ENCODE data around the gene FBL.
A peak's percentile ranks its signal among the peaks of the same experiment; 100 is the strongest.
"Not testable (repeated sequence)": the region's sequence is repeated elsewhere in the genome, so short reads cannot be mapped to it uniquely, and the experiment has no call there.

Gene FBL

DNA sequence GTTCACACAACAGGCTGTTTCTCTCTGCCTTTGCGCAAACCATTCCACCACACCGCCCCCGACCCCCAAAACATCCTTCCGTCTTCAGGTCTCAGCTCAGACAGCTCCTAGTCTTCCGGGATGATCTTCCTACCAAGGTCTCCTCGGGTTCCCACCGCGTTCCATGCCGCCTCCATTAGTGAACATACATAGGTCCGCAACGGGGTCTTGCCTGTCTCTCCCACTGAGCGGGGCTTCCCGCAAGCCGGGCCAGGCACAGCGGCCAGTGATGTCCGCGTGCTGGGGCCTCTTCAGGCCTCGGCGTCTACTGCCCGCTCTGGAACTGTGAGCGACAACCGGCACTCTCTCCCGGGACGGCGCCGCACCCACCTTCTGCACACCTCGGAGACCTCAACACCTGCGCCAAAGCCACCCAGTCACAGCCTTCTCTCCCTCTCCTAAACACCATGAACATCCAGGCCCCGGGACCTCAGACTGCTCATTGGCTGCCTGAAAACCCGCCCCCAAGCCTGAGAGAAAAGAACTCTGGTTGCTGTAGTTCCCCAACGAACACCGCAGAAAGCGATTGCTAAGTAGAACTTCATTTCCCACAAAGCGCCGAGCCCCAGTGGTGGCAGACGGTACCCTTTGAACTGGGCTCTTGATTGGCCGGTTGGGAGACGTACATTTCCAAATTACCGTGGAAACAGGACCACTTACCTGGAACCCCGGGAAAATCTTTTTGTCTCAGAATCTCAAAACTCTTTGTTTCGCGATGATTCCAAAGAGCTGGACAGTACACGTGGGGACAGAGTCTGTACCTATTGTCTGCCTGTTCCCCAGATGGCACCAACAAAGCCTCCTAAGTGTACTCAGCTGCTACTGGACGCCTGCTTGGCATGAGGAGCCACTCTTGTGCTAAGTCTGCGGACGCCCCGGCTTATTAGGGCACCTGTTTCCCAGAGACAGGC is 21.8 kb downstream of the FBL start:
- DNase-seq (ENCODE audit: low read depth, low spot score) = peak; percentile 97

DNA sequence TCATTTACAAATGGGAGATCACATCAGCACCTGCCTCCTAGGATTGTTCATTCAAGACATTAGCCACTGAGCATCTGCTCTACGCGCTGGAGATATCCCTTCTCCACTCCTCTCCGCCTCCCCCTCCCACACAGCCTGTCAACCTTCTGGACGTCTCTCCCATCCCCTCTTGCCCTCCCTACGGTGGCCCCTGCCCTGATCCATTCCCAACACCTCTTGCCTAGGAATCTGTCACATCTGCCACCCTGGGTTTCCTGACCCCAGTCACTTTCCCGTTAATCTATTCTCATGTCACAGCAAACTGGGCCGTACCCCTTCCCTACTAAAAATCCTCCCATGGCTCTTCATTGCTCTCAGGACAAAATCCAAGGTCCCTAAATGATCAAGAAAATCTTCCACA is 22.5 kb downstream of the FBL start:
- peak; percentile 21 for DNase-seq (ENCODE audit: low read depth, low spot score)

DNA sequence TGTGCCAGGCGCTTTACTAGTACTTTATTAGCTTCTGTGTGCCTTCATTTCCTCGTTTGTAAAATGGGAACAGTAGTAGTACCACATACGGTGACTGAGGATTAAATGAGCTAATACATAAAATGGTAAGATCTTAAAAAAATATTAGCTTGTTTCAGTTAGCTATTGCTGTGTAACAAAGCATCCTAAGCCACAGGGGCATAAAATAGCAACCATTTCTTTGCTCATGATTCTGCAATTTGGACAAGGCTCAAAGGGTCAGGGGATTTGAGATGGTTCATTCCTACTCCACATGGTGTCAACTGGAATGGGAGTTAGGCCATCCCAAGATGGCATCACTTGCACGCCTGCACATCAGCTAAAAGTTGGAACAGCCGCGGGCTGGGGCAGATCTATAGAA is 25.5 kb downstream of the FBL start:
- DNase-seq (ENCODE audit: low read depth, low spot score) = no peak

DNA sequence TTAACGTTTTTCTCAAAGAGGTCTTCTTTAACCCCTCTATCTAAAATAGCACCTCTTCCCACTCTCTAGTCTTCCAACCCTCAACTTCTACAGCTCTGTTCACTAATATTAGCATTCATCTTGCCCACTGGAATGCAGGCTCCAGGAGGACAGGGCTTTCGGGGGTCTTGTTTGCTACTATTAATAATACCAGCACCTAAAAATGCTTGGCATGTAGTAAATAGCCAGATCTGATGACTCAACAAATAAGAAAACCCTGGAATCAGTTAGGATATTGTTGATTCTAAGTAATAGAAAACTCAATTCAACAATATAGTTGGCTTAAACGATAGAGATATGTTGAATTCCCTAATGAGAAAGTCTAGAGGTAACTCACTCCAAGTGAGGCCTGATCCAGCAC is 26.4 kb downstream of the FBL start:
- no peak for DNase-seq (ENCODE audit: low read depth, low spot score)

DNA sequence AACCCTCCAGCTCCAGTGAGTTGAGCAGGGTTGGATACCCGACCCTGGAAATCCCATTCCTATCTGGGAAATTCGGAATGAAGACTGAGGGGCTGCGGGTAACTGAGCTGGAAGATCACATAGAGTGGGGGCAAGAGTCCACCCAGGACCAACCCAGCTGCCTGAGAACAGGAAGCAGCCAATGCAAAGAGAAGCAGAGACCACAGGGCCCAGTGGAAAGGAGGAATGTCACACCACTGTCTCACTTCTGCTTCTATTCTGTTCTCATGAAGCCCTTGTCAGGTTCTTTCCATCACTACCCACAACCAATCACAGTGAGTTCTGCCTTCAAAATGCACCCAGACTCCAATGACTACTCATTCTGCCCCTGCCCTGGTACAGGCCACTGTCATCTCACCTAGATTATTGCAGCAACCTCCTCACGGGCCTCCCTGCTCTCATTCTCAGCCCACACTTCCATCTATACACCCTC is 27.5 kb downstream of the FBL start:
- no peak for DNase-seq (ENCODE audit: low read depth, low spot score)

GRCh38 chr19:39817888-39818561 is 28.2 kb downstream of the FBL start:
- DNase-seq (ENCODE audit: low read depth, low spot score) = no peak

- DNase-seq (ENCODE audit: low read depth, low spot score) = no peak
Observed at GRCh38 chr19:39816287-39817048, 29.7 kb downstream of the FBL start.

GRCh38 chr19:39814595-39814994 is 31.6 kb downstream of the FBL start:
- no peak for DNase-seq (ENCODE audit: low read depth, low spot score)

- DNase-seq (ENCODE audit: low read depth, low spot score) = not testable (repeated sequence)
Observed at GRCh38 chr19:39814111-39814510, 32.1 kb downstream of the FBL start.

DNA sequence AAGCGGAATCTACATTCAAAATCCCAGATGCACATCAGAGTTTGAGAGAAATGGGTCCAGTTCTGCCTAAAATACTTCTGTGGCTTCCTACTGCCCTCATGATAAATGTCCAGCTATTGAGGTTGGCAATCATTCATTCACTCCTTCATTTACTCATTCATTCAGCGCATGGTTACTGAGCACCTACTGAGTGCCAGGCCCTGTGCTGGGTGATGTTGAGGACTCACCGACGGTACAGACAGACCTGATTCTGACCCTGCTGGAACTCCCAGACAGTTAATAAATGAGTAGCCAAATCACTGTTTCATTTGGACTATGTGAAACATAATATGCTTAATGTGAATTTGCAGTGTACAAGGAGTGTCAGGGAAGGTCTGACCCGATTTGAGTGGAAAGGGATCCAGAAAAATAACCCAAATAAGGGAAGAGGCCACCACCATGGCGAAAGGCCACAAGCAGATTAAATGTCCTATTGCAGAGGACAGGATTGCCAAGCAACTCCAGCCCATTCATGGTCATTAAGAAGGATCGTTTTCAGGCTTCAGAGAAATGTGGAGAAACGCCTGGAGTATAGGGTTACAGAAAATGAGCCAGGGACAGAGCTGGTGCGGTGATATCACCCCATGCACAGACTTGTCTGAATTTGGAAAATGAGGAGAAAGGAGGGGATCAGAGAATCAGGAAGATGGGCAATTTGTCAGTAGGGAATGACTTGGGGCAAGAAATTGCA is 32.8 kb downstream of the FBL start:
- no peak for DNase-seq (ENCODE audit: low read depth, low spot score)

- DNase-seq (ENCODE audit: low read depth, low spot score) = no peak
Observed at GRCh38 chr19:39811064-39811463, 35.1 kb downstream of the FBL start.

GRCh38 chr19:39810424-39810823 is 35.8 kb downstream of the FBL start:
- no peak for DNase-seq (ENCODE audit: low read depth, low spot score)

DNA sequence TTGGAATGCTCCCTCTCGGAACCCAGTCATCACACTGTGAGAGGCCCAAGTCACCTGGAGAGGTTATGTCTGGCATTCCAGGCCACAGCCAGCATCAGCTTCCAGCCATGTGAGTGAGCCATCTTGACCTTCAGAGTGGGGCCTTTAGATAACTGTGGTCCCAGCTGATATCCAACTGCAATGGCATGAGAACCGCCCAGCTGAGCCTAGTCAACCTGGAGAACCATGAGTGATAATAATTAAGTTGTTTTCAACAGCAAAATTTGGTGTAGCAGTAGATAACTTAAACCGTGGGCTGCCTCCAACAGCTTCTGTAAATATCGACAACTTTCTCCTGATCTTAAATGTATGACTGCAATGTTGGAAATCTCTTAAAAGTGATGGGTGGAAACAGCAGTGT is 36.8 kb downstream of the FBL start:
- no peak for DNase-seq (ENCODE audit: low read depth, low spot score)

DNA sequence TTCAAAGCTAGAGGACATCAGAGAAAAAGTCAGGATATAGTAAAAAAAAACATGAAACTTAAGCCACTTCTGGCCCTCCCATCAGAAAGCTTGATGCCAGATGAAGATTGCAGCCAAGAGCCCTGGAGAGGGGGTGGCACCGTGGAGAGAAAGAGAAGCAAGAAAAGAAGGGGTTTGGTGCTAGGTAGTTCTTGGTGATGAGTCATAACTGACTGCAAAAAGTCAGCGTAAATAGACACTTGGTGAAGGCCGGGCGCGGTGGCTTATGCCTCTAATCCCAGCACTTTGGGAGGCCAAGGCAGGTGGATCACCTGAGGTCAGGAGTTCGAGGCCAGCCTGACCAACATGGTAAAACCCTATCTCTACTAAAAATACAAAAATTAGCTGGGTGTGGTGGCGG is 37.5 kb downstream of the FBL start:
- DNase-seq (ENCODE audit: low read depth, low spot score) = not testable (repeated sequence)

GRCh38 chr19:39807846-39808364 is 38.3 kb downstream of the FBL start:
- no peak for DNase-seq (ENCODE audit: low read depth, low spot score)

DNA sequence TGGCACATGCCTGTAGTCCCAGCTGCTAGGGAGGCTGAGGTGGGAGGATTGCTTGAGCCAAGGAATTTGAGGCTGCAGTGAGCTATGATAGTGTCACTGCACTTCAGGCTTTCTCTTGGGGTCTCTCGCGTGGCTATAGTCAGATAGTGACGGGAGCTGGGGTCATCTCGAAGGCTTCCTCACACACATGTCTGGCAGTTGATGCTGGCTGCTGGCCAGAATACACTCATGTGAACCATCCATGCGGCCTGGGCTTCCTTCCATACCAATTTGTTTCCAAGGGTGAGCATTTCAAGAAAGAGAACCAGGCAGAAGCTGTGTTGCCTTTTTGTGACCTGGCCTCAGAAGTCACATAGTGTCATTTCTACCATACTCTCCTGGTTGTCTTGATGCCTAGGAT is 41.1 kb downstream of the FBL start:
- DNase-seq (ENCODE audit: low read depth, low spot score) = no peak

GRCh38 chr19:39802958-39803357 is 43.2 kb downstream of the FBL start:
- no peak for DNase-seq (ENCODE audit: low read depth, low spot score)

DNA sequence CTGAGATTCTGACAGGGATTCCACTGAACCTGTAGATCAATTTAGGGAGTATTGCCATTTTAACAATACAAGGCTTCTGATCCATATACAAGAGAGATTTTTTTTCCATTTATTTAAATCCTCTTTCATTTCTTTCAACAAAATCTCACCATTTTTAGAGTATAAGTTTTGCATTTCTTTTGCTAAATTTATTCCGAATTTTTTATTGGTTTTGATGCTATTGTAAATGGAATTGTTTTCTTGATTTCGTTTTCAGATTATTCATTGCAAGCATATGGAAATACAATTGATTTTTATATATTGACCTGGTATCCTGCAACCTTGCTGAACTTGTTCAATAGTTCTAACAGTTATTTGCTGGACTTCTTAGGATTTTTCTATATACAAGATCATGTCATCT is 49.1 kb downstream of the FBL start:
- DNase-seq (ENCODE audit: low read depth, low spot score) = no peak

DNA sequence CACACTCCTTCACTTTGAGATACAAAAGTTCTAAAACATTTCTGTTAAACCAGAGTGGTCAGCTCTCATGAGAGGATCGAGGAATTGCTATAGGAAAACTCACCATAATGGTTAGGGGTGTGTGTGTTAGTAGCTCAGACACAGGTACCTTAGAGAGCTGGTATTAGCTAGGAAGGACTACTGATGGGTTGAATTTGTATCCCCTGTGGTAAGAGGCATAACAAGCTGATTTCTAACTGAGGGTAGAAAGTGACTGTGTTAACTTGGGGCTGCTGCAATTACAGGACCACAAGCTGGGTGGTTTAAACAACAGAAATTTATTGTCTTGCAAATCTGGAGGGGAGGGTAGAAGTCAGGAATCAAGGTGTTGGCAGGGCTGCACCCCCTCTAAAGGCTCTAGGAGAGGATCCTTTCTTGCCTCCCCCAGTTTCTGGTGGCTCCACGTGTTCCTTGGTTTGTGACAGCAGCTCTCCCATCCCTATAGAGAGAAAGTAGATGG is 50.1 kb downstream of the FBL start:
- no peak for DNase-seq (ENCODE audit: low read depth, low spot score)

GRCh38 chr19:39795001-39795400 is 51.2 kb downstream of the FBL start:
- no peak for DNase-seq (ENCODE audit: low read depth, low spot score)

- DNase-seq (ENCODE audit: low read depth, low spot score) = peak; percentile 87
Observed at GRCh38 chr19:39792999-39793546, 53.1 kb downstream of the FBL start.

Measured in astrocyte of the hippocampus (primary cell).